ENCODE results near the gene UBTD1.

- no peak for TF ChIP-seq CTCF (conservative IDR thresholded peaks at IDR 0.05 in 1 of 2, IDR thresholded peaks at IDR 0.05 in 1 of 2; ENCODE audit: extremely low read depth in 1 of 2, insufficient read depth in 1 of 2, low read depth in 1 of 2, low read length in 2 of 2)
- TF ChIP-seq EZH2 (IDR thresholded peaks at IDR 0.05; ENCODE audit: borderline replicate concordance, low read length): no peak
Observed at GRCh38 chr10:97498841-97499560, at the start of gene UBTD1.

Measured in mammary epithelial cell (primary cell).